Measurements from ENCODE around the gene MARCHF7.
"Not testable (repeated sequence)": the region's sequence is repeated elsewhere in the genome, so short reads cannot be mapped to it uniquely, and the experiment has no call there.

MARCHF7 gene, protein sequence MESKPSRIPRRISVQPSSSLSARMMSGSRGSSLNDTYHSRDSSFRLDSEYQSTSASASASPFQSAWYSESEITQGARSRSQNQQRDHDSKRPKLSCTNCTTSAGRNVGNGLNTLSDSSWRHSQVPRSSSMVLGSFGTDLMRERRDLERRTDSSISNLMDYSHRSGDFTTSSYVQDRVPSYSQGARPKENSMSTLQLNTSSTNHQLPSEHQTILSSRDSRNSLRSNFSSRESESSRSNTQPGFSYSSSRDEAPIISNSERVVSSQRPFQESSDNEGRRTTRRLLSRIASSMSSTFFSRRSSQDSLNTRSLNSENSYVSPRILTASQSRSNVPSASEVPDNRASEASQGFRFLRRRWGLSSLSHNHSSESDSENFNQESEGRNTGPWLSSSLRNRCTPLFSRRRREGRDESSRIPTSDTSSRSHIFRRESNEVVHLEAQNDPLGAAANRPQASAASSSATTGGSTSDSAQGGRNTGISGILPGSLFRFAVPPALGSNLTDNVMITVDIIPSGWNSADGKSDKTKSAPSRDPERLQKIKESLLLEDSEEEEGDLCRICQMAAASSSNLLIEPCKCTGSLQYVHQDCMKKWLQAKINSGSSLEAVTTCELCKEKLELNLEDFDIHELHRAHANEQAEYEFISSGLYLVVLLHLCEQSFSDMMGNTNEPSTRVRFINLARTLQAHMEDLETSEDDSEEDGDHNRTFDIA

DNA sequence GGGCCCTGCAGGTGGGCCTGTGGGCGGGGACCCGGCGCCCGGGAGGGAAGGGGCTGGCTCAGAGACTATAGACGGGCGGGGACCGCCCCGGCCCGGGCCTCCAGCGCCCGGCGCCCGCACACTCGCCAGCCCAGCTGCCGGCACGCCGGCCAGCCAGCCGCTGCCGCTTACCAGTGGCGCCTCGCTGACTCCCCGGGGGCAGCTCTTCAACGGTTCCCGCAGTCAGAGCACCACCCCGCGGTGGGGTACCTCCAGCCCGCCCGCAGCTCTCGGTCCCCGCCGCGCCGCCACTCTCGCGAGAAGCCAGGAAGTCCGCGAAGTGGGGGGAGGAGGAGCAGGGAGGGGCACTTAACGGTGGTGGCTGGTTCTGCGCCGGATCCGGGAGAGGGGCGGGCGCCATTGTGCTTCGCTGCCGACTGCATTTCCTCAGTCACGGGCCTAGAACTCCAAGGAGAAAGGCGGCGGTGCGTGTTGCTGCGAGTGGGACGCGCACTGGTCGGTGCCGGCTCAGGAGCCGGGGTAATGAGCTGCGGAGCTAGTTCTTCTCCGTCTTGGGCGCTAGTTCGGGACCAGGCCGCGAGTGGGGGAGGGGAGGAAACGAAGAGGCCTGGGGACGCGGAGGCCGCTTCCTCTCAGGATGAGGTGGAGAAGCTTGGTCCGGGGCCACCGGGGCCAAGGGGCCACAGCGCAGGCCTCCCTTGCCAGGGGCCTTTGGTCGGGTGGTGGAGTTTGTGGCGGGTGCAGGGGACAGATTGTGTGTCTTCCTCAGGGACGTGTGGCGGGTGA, at the start of gene MARCHF7:
TSS of gene MARCHF7 (plus strand) at position 364 of the 786 bp plus-strand sequence. CDS start 16,517 bp downstream, outside the sequence.
- Mint-ChIP-seq H3K9me3 (no peaks in the 10 kb centered on the region), H3K4me1 (peaks cover 33% of the 10 kb centered on the region), H3K36me3 (peaks cover 28% of the 10 kb centered on the region), H3K4me3 (peak within 1 kb of the TSS; percentile 99), H3K27ac (peak within 1 kb of the TSS; percentile 99), H3K27me3 (no peaks in the 10 kb centered on the region)
- peak; percentile 98 for ATAC-seq

DNA sequence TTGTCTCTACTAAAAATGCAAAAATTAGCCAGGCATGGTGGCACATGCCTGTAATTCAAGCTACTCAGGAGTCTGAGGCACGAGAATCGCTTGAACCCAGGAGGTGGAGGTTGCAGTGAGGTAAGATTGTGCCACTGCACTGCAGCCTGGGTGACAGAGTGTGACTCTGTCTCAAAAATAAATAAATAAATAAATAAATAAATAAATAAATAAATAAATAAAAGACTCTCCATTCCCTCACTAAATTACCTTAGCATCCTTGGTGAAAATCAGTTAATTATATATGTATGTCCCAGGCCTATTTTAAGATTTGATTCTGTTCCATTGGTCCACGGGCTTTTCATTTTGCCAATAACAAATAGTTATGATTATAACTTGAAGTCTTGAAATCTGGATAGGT, 44.9 kb upstream of the MARCHF7 start:
- H3K4me3 Mint-ChIP-seq, H3K9me3 Mint-ChIP-seq, H3K27ac Mint-ChIP-seq, H3K4me1 Mint-ChIP-seq, ATAC-seq, H3K27me3 Mint-ChIP-seq: not testable (repeated sequence)
- H3K36me3 Mint-ChIP-seq, result peaks cover 13% of the 10 kb centered on the region

DNA sequence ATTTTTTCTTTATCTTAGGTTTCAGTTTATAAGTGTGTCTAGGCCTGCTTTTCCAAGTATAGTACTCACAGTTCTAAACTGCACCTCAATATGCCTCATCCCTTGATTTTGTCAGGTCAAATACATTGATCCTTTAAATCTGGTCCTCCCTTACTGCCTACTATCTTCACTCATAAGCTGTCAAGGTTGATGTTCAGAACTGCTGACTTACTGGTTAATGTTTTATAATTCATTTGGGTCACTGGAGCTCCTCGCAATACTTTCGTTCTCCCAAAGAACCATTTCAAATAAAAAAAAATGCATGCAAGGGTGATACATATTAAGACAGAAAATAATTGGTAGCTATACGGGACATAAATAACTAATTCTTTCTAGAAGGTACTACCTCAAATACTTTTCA, 41.3 kb upstream of the MARCHF7 start:
- no peak for ATAC-seq
- Mint-ChIP-seq H3K4me3 (no peak overlapping the region), H3K36me3 (peaks cover 19% of the 10 kb centered on the region), H3K27me3 (no peaks in the 10 kb centered on the region), H3K27ac (no peak overlapping the region), H3K9me3 (no peaks in the 10 kb centered on the region), H3K4me1 (no peaks in the 10 kb centered on the region)

DNA sequence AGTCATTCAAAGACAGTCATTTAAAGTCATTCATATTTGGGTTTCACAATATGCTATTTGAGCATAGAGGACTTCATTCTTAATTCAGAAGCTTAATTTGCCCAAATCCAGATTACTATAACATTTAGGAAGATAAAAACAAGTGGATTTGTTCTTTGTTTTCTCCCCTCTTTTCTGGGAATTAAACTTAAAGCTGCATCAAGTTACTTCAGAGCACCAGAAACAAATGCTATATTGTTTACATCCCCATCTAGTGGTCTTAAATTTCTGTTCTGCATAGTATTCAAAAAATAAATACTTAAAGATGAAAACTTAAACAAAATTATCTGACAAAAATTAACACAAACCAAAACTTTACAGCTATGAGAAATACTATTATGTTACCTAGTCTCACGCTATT, 34.7 kb upstream of the MARCHF7 start:
- ATAC-seq, result no peak
- H3K9me3 Mint-ChIP-seq, result no peaks in the 10 kb centered on the region
- H3K4me3 Mint-ChIP-seq, result no peak overlapping the region
- H3K27ac Mint-ChIP-seq, result no peak overlapping the region
- H3K36me3 Mint-ChIP-seq, result peaks cover 6% of the 10 kb centered on the region
- no peaks in the 10 kb centered on the region for H3K27me3 Mint-ChIP-seq
- no peaks in the 10 kb centered on the region for H3K4me1 Mint-ChIP-seq

DNA sequence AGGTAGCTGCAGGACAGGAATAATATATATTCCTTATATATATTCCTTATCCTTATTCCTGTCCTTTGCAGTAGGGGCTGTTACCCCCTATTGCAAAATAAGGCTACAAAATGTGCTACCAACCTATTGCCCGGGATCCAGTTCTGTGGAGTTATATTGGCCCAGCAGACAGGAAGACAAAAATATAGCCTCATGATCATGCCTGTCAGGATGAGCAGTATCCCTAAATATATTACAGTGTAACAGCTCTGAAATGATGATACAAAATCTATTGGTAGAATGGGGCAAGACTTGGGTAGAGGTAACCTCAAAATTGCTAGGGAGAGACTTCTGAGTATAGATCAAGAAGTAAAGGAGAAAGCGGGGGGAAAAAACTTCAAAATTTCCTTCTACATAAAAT, 31.6 kb upstream of the MARCHF7 start:
- Mint-ChIP-seq H3K36me3 (no peaks in the 10 kb centered on the region), H3K27me3 (no peaks in the 10 kb centered on the region), H3K9me3 (no peaks in the 10 kb centered on the region), H3K4me3 (no peak overlapping the region), H3K27ac (no peak overlapping the region), H3K4me1 (no peaks in the 10 kb centered on the region)
- no peak for ATAC-seq

DNA sequence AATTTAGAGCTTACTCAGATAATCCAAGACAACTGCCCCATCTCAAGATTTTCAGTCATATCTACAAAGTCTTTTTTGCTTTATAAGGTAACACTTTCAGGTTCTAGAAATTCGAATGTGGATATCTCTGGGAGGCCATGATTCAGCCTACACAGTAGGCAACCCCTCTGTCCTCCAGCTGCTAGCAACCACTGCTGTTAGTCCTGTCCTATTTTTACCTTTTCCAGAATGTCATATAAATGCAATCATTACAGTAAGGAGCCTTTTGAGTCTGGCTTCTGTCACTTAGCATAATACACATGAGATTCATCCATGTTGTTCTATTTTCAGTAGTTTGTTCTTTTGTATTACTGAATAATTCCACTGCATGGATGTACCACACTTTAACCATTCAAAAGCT, 28.5 kb upstream of the MARCHF7 start:
- no peaks in the 10 kb centered on the region for H3K9me3 Mint-ChIP-seq
- no peak overlapping the region for H3K4me3 Mint-ChIP-seq
- H3K27me3 Mint-ChIP-seq, result no peaks in the 10 kb centered on the region
- no peaks in the 10 kb centered on the region for H3K4me1 Mint-ChIP-seq
- H3K36me3 Mint-ChIP-seq, result no peaks in the 10 kb centered on the region
- no peak overlapping the region for H3K27ac Mint-ChIP-seq
- ATAC-seq, result no peak

DNA sequence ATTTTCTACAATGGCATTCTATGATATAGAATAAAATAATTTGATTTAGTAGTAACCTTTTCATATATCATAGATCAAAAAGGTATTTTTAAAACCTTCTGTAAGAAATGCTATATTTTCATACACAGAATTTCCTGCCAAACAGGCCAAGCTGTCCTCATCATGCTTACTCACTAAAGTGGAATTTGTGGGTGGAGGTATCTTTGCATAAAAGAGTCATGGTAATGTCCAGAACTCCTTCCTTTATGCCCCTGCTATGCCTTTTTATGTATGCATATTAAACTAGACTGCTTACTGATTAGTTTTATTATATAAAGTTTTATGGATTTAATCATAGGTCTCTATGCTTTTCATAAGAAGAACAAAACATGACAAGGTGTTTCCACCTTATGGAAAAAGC, 27.5 kb upstream of the MARCHF7 start:
- no peaks in the 10 kb centered on the region for H3K36me3 Mint-ChIP-seq
- no peak overlapping the region for H3K27ac Mint-ChIP-seq
- H3K4me1 Mint-ChIP-seq, result no peaks in the 10 kb centered on the region
- no peak overlapping the region for H3K4me3 Mint-ChIP-seq
- ATAC-seq, result no peak
- H3K27me3 Mint-ChIP-seq, result no peaks in the 10 kb centered on the region
- no peaks in the 10 kb centered on the region for H3K9me3 Mint-ChIP-seq

DNA sequence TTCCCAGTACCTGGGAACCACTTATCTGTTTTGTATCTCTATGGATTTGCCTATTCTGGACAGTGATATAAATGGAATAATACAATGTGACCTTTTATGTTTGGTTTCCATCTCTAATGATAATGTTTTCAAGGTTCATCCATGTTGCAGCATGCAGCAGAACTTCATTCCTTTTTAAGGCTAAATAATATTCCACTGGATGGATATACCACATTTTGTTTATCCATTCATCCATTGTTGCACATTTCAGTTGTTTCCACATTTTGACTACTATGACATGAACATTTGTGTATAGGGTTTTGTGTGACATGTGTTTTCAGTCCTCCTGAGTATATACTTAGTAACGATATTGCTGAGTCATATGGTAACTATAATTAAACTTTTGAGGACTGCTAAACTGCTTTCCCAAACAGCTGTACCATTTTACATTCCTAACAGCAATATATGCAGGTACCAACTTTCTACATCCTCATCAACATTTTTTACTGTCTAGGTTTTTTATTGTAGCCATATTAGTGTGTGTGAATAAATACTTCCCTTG, 17.7 kb upstream of the MARCHF7 start:
- Mint-ChIP-seq H3K9me3 (peaks cover 3% of the 10 kb centered on the region), H3K36me3 (peaks cover 5% of the 10 kb centered on the region), H3K4me1 (peaks cover 11% of the 10 kb centered on the region), H3K4me3 (no peak overlapping the region), H3K27me3 (no peaks in the 10 kb centered on the region), H3K27ac (no peak overlapping the region)
- no peak for ATAC-seq

DNA sequence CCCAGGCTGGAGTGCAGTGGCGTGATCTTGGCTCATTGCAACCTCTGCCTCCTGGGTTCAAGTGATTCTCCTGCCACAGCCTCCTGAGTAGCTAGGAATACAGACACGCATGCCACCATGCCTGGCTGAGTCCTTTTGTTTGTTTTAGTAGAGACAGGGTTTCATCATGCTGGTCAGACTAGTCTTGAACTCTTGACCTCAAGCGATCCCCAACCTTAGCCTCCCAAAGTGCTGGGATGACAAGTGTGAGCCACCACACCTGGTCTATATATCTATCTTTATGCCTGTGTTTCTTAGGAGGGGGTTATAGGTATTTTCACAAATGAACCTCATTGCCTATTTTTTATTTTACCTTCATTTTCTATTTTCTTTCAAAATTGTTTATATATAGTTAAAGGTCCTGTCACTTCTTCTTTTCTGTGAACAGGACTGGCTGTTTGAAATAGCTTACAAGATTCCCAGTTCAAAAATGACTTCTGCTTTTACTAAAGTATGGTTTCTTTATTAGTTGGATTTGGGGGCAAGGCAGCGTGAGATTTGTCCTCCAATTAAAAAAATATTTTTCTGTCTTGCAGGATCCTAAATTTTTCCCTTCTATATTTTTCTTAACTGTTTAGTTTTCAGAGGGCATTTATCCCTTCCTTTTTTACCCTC, 16.4 kb upstream of the MARCHF7 start:
- no peak overlapping the region for H3K27ac Mint-ChIP-seq
- ATAC-seq, result peak; percentile 66
- H3K4me1 Mint-ChIP-seq, result peaks cover 11% of the 10 kb centered on the region
- H3K4me3 Mint-ChIP-seq, result no peak overlapping the region
- peaks cover 3% of the 10 kb centered on the region for H3K9me3 Mint-ChIP-seq
- H3K27me3 Mint-ChIP-seq, result no peaks in the 10 kb centered on the region
- H3K36me3 Mint-ChIP-seq, result peaks cover 5% of the 10 kb centered on the region

DNA sequence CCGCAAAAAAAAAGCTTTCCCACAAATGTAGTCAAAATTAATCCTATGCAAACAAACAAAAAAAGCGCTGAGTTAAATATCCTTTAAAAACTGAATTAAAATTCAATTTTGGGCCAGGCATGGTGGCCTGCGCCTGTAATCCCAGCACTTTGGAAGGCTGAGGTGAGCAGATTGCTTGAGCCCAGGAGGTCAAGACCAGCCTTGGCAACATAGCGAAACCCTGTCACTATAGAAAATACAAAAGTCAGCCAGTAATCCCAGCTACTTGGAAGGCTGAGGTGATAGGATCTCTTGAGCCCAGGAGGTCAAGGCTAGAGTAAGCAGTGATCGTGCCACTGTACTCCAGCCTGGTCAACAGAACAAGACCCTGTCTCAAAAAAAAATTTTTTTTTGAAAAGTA, 8.8 kb upstream of the MARCHF7 start:
- no peak for ATAC-seq
- no peaks in the 10 kb centered on the region for H3K27me3 Mint-ChIP-seq
- no peak overlapping the region for H3K27ac Mint-ChIP-seq
- peaks cover 7% of the 10 kb centered on the region for H3K36me3 Mint-ChIP-seq
- H3K9me3 Mint-ChIP-seq, result no peaks in the 10 kb centered on the region
- H3K4me1 Mint-ChIP-seq, result no peaks in the 10 kb centered on the region
- H3K4me3 Mint-ChIP-seq, result no peak overlapping the region

DNA sequence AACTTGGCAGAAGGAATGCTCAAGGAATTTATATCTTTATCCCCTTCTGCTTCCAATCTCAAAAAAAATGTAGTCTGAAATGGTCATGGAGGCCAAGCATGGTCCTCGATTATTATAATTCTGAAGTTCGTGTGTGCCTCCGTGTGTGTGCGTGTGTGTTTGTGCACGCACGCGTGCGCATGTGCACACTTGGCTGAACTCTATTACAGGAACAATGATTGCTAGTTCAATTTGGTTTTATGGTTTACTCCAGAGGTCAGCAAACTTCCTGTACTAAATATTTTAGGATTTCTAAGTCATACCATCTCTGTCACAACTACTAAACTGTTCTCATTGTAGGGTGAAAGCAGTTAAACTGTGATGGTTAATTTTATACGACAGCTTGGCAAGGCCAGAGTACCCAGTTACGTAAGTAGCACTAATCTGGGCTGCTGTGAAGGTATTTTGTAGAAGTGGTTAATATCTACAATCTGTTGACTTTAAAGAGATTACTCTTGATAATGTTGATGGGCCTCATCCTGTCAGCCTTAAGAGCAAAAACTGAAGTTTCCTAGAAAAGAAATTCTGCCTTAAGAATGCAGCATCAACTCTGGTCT, 5.8 kb upstream of the MARCHF7 start:
- ATAC-seq, result no peak

DNA sequence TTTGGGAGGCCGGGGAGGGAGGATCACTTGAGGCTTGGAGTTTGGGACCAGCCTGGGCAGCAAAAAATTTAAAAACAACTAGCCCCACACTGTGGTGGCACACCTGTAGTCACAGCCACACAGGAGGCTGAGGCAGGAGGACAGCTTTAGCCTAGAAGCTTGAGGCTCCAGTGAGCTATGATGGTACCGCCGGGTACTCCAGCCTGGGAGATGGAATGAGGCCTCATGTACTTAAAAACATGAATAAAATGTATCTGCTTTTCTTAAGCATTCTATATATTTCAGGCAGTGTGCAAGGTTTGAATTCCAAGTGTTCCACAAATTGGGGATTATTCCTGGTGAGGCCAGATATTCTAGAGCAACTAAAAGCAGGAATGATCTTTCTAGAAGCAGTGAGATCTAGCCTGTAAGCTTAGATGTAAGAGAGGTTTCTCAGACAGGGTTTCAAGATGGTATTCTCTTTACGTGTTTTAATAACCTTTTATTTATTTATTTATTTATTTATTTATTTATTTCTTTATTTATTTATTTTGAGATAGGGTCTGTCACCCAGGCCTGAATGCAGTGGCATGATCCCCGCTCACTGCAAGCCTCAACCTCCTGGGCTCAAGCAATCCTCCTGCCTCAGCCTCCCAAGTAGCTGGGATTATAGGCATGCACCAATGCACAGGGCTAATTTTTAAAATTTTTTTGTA, 4.1 kb upstream of the MARCHF7 start:
- Mint-ChIP-seq H3K27me3 (no peaks in the 10 kb centered on the region), H3K4me1 (peaks cover 8% of the 10 kb centered on the region), H3K9me3 (no peaks in the 10 kb centered on the region), H3K4me3 (no peak overlapping the region), H3K27ac (no peak overlapping the region), H3K36me3 (peaks cover 23% of the 10 kb centered on the region)
- no peak for ATAC-seq

More for the DNA sequence above, 5.8 kb upstream of the MARCHF7 start:
- peaks cover 2% of the 10 kb centered on the region for H3K4me1 Mint-ChIP-seq
- no peak overlapping the region for H3K4me3 Mint-ChIP-seq
- H3K9me3 Mint-ChIP-seq, result no peaks in the 10 kb centered on the region
- peaks cover 18% of the 10 kb centered on the region for H3K36me3 Mint-ChIP-seq
- no peaks in the 10 kb centered on the region for H3K27me3 Mint-ChIP-seq
- H3K27ac Mint-ChIP-seq, result no peak overlapping the region

DNA sequence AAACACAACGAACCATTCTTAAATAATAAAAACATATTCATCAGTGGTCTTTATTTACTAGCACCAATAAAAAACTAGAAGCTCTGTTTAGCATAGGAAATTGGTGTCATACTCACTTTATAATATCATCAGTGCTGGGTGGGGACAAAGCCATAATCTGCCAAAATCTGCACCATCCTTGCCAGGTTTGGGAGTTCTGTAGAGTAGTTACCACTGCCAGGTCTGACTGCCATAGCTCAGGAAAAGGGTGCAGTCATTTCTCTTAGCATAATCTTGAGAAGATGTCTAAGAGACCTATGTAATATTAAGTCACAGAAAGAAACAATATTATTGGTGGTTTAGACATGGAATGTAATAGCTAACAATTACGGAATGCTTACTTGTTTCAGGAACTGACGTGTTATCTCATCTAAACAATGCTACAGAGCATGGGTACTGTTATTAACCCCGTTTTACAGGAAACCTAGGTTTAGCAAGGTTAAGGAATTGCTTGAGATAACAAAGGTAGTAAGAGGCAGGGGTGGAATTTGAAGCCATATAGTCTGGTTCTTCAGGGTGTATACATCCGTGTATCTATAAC, 1.6 kb upstream of the MARCHF7 start:
- Mint-ChIP-seq H3K9me3 (no peaks in the 10 kb centered on the region), H3K4me3 (no peak overlapping the region), H3K36me3 (peaks cover 27% of the 10 kb centered on the region), H3K4me1 (peaks cover 17% of the 10 kb centered on the region), H3K27me3 (no peaks in the 10 kb centered on the region), H3K27ac (no peak overlapping the region)
- ATAC-seq, result no peak
